ENCODE measurements around the gene CBY2. TPM values are rescaled to one million over a fixed set of nuclear protein-coding genes. Genes with fewer than 3 reads are reported as not detected.
"Not testable (repeated sequence)": the region's sequence is repeated elsewhere in the genome, so short reads cannot be mapped to it uniquely, and the experiment has no call there.

Gene CBY2, protein sequence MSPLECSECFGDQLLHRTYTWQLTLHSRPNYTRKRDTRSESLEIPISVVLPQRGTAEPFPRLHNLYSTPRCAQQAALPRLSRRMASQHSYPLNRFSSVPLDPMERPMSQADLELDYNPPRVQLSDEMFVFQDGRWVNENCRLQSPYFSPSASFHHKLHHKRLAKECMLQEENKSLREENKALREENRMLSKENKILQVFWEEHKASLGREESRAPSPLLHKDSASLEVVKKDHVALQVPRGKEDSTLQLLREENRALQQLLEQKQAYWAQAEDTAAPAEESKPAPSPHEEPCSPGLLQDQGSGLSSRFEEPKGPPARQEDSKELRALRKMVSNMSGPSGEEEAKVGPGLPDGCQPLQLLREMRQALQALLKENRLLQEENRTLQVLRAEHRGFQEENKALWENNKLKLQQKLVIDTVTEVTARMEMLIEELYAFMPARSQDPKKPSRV
- total RNA-seq: not detected in 2 replicates

DNA sequence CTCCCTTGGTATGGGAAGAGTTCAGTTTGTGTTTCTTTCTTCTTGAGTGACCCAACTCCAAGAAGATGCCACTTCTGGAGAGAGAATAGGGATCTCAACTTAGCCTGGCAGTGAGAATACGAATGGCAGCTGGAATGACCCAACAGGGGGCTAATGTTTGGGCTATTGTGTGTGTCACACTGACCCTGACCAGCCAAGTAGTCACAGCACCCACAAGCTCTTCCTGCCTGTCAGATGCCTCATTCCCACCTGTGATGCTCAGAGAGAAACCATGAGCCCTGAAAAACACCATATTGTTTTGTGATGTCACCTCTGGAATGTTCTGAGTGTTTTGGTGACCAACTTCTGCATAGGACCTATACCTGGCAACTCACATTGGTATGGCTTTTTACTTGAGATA, at the start of gene CBY2:
CBY2 (plus strand) TSS at position 233 of the 400 bp plus-strand sequence; CDS start at position 304, 71 bp downstream.
- no peak within 1 kb of the TSS for H3K4me3 ChIP-seq (ENCODE audit: low read depth, low read length)
- TF ChIP-seq, protein P1, sequence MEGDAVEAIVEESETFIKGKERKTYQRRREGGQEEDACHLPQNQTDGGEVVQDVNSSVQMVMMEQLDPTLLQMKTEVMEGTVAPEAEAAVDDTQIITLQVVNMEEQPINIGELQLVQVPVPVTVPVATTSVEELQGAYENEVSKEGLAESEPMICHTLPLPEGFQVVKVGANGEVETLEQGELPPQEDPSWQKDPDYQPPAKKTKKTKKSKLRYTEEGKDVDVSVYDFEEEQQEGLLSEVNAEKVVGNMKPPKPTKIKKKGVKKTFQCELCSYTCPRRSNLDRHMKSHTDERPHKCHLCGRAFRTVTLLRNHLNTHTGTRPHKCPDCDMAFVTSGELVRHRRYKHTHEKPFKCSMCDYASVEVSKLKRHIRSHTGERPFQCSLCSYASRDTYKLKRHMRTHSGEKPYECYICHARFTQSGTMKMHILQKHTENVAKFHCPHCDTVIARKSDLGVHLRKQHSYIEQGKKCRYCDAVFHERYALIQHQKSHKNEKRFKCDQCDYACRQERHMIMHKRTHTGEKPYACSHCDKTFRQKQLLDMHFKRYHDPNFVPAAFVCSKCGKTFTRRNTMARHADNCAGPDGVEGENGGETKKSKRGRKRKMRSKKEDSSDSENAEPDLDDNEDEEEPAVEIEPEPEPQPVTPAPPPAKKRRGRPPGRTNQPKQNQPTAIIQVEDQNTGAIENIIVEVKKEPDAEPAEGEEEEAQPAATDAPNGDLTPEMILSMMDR (IDR thresholded peaks at IDR 0.05; ENCODE audit: insufficient read depth, low read depth, low read length): no peak
- no peak for DNase-seq (ENCODE audit: low read depth)

DNA sequence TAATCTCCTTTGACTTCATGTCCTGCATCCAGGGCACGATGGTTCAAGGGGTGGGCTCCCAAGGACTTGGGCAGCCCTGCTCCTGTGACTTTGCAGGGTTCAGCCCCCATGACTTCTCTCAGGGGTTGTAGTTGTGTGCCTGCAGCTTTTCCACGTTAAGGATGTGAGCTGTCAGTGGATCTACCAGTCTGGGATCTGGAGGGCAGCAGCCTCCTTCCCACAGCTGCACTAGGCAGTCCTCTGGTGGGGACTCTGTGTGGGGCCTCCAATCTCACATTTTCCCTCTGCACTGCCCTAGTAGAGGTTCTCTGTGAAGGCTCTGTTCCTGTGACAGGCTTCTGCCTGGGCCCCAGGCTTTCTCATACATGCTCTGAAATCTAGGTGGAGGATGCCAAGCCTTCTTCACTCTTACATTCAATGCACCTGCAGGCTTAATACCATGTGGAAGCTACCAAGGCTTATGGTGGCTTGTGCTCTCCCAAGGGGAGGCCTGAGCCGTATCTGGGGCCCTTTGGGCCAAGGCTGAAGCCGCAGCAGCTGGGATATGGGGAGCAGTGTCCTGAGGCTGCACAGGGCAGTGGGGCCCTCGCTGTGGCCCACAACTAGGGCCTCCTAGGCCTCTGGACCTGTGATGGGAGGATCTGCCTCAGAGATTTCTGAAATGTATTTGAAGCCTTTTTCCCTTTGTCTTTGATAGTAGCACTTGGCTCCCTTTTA, 47.3 kb upstream of the CBY2 start:
- H3K4me3 ChIP-seq (ENCODE audit: low read depth, low read length): no peak overlapping the region
- no peak for DNase-seq (ENCODE audit: low read depth)
- TF ChIP-seq, protein P1 (IDR thresholded peaks at IDR 0.05; ENCODE audit: insufficient read depth, low read depth, low read length): no peak

DNA sequence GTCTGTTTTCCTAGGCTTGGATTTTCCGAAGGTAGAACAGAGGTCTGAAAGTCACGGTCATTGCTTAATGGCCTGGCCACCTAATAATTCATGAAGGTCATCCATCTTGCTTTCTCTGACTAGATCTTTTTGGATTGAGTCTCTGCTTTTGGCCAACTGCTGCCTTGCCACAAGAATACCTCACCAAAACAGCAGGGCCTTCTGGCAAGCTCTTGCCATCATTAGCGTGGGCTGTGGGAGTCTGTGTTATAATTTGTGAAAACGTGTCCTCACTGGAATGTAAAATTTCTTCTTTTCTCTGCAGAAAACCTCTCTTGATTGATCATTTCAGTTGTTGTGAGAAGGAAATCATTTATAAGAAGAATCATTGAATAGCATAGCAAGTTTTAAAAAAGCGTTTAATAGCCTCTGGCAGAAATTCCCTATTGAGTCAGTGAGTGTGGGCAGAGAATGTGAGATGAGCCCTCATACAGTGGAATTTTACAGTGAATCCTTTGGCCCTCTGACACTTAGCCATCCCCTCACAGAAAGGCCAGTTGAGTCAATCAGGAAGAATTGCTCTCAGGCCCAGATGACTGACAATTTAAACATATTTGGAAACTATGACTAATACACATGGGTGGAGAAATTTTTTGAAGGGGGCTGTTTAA, 43.4 kb upstream of the CBY2 start:
- TF ChIP-seq, protein P1 (IDR thresholded peaks at IDR 0.05; ENCODE audit: insufficient read depth, low read depth, low read length): no peak
- no peak overlapping the region for H3K4me3 ChIP-seq (ENCODE audit: low read depth, low read length)
- peak; percentile 12 for DNase-seq (ENCODE audit: low read depth)

DNA sequence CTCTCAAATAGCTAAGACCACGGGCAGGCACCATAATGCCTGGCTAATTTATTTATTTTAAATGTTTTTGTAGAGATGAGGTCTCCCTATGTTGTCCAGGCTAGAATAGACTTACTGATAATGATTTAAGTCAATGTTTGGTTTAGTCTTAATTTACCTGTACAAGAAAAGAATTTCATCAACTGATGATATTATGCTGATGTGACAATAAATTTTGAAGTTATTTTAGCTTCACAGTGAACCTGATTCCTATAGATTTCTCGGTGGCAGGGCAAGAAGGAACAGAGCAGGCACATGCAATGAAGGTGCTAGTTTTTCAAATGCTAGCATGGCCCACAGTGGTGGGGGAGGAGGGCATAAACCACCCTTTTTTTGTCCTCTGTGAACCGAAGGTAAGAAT, 42.6 kb upstream of the CBY2 start:
- no peak for DNase-seq (ENCODE audit: low read depth)
- no peak overlapping the region for H3K4me3 ChIP-seq (ENCODE audit: low read depth, low read length)
- TF ChIP-seq, protein P1 (IDR thresholded peaks at IDR 0.05; ENCODE audit: insufficient read depth, low read depth, low read length): no peak

DNA sequence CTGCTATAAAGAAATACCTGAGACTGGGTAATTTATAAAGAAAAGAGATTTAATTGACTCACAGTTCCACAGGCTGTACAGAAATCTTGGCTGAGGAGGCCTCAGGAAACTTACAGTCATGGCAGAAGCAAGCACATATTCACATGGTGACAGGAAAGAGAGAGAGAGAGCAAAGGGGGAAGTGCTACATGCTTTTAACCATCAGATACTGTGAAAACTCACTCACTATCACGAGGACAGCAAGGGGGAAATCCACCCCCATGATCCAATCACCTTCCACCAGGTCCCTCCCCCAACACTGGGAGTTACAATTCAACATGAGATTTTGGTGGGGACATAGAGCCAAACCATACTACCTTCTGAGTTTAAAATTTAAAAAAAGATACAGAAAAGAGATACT, 41.7 kb upstream of the CBY2 start:
- DNase-seq (ENCODE audit: low read depth); H3K4me3 ChIP-seq (ENCODE audit: low read depth, low read length): not testable (repeated sequence)

DNA sequence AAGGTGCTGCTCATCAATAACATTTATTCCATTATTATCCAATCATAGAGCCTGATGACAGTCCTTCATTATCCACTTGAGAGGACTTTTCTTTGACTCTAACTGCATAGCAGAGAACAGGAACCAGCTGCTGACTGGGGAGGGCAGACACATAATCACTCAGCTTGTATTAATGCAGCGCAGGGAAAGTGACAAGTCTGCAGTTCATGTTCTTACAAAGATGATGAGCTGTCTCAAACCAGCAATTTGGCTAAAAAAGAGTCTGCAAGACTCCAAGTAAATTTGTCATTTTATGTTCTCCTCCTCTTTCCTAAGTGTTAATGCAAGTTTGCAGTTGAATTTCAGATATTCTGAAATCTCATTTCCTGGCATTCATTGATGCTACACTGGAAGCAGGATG, 40.0 kb upstream of the CBY2 start:
- no peak overlapping the region for H3K4me3 ChIP-seq (ENCODE audit: low read depth, low read length)
- TF ChIP-seq, protein P1 (IDR thresholded peaks at IDR 0.05; ENCODE audit: insufficient read depth, low read depth, low read length): no peak
- no peak for DNase-seq (ENCODE audit: low read depth)

DNA sequence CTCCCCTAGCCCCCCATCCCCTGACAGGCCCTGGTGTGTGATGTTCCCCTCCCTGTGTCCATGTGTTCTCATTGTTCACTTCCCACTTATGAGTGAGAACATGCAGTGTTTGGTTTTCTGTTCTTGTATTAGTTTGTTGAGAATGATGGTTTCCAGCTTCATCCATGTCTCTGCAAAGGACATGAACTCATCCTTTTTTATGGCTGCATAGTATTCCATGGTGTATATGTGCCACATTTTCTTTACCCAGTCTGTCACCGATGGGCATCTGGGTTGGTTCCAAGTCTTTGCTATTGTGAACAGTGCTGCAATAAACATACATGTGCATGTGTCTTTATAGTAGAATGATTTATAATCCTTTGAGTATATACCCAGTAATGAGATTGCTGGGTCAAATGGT, 39.2 kb upstream of the CBY2 start:
- DNase-seq (ENCODE audit: low read depth); H3K4me3 ChIP-seq (ENCODE audit: low read depth, low read length): not testable (repeated sequence)

DNA sequence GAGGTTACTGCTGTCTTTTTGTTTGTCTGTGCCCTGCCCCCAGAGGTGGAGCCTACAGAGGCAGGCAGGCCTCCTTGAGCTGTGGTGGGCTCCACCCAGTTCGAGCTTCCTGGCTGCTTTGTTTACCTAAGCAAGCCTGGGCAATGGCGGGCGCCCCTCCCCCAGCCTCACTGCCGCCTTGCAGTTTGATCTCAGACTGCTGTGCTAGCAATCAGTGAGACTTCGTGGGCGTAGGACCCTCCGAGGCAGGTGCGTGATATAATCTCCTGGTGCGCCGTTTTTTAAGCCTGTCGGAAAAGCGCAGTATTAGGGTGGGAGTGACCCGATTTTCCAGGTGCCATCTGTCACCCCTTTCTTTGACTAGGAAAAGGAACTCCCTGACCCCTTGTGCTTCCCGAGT, 32.5 kb upstream of the CBY2 start:
- peak overlapping the region; percentile 27 for H3K4me3 ChIP-seq (ENCODE audit: low read depth, low read length)
- DNase-seq (ENCODE audit: low read depth): not testable (repeated sequence)

Measured in fibroblast of villous mesenchyme (primary cell).